Measurements from ENCODE around the gene SMPD1. TPM values are rescaled to one million over a fixed set of nuclear protein-coding genes. Genes with fewer than 3 reads are reported as not detected.

SMPD1 gene
- total RNA-seq, 1 experiment from 2014 or later, result 4.5 TPM

DNA sequence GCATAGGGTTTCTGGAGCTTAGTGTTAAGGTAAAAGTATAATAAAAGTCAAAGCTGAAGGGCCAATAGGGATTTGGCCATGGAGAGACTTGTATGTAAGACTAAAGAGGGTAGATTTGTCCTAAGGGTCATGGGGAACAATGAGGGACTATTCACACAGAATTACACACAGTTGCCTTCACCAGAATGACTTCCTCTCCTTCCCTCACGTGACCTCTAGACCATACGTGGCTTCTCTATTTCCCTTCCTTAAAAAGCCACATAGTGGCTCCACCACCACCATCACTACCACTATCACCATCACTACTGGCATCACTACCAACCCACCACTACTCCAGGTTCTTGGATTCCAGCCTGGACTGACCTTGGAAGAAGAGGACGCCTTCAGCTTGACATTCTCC lies 47.7 kb downstream of the SMPD1 start:
- no peak overlapping the region for H4K91ac ChIP-seq (ENCODE audit: insufficient read length, low read depth, low read length)
- H3K56ac ChIP-seq (ENCODE audit: insufficient read length, low read depth, low read length), result no peak overlapping the region
- H3K4ac ChIP-seq (ENCODE audit: low read depth, low read length), result no peak overlapping the region
- H4K20me1 ChIP-seq (ENCODE audit: control insufficient read depth, insufficient read depth, insufficient read length), result no peaks in the 10 kb centered on the region
- no peaks in the 10 kb centered on the region for H3K79me2 ChIP-seq (ENCODE audit: insufficient read depth, low read length)
- no peak overlapping the region for H3K9ac ChIP-seq (ENCODE audit: extremely low read depth, insufficient read length, low read length)
- no peak overlapping the region for H3K4me2 ChIP-seq (ENCODE audit: insufficient read depth, insufficient read length, low read length)
- H2BK5ac ChIP-seq (ENCODE audit: insufficient read length, low read length), result no peak overlapping the region
- Mint-ChIP-seq H3K4me1 (peaks cover 0 to 3% of the 10 kb centered on the region in 2 experiments; a peak in 1 of 4 replicates), H3K27me3 (ENCODE audit: low read depth) (peaks cover 2% of the 10 kb centered on the region; the same call in 1 of the 2 replicates), H3K27ac (no peak overlapping the region), H3K9me3 (no peaks in the 10 kb centered on the region), H3K4me3 (no peak overlapping the region), H3K36me3 (ENCODE audit: insufficient read depth in 1 of 3, low read depth in 3 of 3) (no peaks in the 10 kb centered on the region)
- WGBS (ENCODE audit: extremely low coverage, insufficient read length, low lambda C conversion rate), result no CpG with 5 or more reads among the region's 3 CpGs
- DNase-seq, result no peak
- H3K79me1 ChIP-seq (ENCODE audit: insufficient read depth, low read depth, low read length, poor library complexity, severe bottlenecking), result no peaks in the 10 kb centered on the region
- no peaks in the 10 kb centered on the region for H3K4me1 ChIP-seq (ENCODE audit: insufficient read depth, low read length)
- H3K27ac ChIP-seq (ENCODE audit: insufficient read length, low read depth, low read length), result no peak overlapping the region
- no peak overlapping the region for H3K23ac ChIP-seq (ENCODE audit: insufficient read length, low read depth, low read length)
- TF ChIP-seq, protein P1, sequence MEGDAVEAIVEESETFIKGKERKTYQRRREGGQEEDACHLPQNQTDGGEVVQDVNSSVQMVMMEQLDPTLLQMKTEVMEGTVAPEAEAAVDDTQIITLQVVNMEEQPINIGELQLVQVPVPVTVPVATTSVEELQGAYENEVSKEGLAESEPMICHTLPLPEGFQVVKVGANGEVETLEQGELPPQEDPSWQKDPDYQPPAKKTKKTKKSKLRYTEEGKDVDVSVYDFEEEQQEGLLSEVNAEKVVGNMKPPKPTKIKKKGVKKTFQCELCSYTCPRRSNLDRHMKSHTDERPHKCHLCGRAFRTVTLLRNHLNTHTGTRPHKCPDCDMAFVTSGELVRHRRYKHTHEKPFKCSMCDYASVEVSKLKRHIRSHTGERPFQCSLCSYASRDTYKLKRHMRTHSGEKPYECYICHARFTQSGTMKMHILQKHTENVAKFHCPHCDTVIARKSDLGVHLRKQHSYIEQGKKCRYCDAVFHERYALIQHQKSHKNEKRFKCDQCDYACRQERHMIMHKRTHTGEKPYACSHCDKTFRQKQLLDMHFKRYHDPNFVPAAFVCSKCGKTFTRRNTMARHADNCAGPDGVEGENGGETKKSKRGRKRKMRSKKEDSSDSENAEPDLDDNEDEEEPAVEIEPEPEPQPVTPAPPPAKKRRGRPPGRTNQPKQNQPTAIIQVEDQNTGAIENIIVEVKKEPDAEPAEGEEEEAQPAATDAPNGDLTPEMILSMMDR (conservative IDR thresholded peaks at IDR 0.05), result no peak
- no peak overlapping the region for H2AK5ac ChIP-seq (ENCODE audit: insufficient read length, low read length)
- H3T11ph ChIP-seq (ENCODE audit: low read length), result no peak overlapping the region
- no peak overlapping the region for H2AFZ ChIP-seq (ENCODE audit: low read length)
- H2BK120ac ChIP-seq (ENCODE audit: low read depth, low read length, poor library complexity, severe bottlenecking), result no peak overlapping the region
- H3K23me2 ChIP-seq (ENCODE audit: insufficient read length, low read depth, low read length, poor library complexity, severe bottlenecking), result no peaks in the 10 kb centered on the region
- H2BK15ac ChIP-seq (ENCODE audit: low read depth, low read length), result no peak overlapping the region
- H4K8ac ChIP-seq (replicated peaks; ENCODE audit: insufficient read length, low read depth, low read length), result no peak overlapping the region
- no peak overlapping the region for H3K18ac ChIP-seq (ENCODE audit: insufficient read length, low read depth, low read length)
- H2BK12ac ChIP-seq (ENCODE audit: insufficient read length, low read depth, low read length), result no peak overlapping the region
- no peak overlapping the region for H4K5ac ChIP-seq (ENCODE audit: insufficient read length, low read depth, low read length)
- H3K27me3 ChIP-seq (ENCODE audit: insufficient read depth, low read length), result no peaks in the 10 kb centered on the region
- no peak overlapping the region for H2BK20ac ChIP-seq (ENCODE audit: low read depth, low read length, poor library complexity, severe bottlenecking)
- no peaks in the 10 kb centered on the region for H3K9me3 ChIP-seq (ENCODE audit: control insufficient read depth, low read depth, low read length)
- H3K14ac ChIP-seq (ENCODE audit: insufficient read depth, low read length), result no peak overlapping the region

All from H9 (cell line).